HG02642 (cell line): ENCODE results near the gene PWP2.
"Not testable (repeated sequence)": the region's sequence is repeated elsewhere in the genome, so short reads cannot be mapped to it uniquely, and the experiment has no call there.

ENCODE experiments used
- ATAC-seq: cut with Tn5 transposase; IDR thresholded peaks from one replicate; pipeline ENCODE4 v1.9.1; 2021; ENCODE audit warnings: mild to moderate bottlenecking; ENCODE audit not compliant: unreplicated experiment, poor library complexity

The PWP2 gene

DNA sequence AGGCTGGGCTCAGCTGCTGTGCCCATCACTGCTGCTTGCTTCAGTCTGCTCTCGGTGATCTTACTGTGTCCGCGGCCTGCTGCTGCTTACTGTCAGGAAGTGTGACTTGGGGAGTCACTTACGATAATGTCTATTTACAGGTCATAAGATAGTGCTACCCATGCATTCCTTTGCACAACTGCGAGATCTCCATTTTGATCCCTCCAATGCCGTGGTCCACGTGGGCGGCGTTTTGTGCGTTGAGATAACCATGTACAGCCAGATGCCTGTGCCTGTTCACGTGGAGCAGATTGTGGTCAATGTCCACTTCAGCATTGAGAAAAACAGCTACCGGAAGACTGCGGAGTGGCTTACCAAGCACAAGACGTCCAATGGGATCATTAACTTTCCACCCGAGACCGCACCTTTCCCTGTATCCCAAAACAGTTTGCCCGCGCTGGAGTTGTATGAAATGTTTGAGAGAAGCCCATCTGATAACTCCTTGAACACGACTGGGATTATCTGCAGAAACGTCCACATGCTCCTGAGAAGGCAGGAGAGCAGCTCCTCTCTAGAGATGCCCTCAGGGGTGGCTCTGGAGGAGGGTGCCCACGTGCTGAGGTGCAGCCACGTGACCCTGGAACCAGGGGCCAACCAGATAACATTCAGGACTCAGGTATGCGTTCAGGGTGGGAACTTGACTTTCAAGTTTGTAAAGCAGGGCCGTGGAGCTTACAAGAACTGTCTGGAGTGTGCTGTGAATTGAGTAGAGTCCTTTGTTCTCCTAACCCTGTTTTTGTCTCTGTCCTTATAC, 24.4 kb upstream of the PWP2 start:
- ATAC-seq = no peak

DNA sequence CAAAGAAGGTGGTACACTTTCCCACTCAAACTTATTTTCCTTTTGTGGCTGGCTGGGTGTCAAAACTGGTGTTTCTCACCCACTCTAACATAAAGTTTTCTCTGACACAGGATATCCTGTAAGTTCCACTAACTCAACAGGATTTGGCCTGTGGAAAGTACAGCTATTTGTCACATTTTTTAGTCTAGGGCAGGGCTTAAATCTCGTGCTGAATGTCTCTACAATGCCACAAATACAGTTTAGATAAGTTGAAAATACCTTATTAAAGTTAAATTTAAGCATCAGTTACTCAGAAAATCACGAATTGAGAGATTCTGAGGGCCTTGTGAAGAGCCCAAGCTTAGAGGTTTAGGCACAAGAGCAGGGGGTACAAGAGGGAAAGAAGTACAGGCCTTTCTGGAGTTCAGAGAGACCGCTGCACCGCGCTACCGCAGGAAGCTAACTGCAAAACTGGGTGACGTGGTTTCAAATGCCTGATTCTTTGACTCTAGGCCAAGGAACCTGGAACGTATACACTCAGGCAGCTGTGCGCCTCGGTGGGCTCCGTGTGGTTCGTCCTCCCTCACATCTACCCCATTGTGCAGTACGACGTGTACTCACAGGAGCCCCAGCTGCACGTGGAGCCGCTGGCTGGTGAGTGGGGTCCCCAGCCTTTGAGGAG, 23.4 kb upstream of the PWP2 start:
- no peak for ATAC-seq

DNA sequence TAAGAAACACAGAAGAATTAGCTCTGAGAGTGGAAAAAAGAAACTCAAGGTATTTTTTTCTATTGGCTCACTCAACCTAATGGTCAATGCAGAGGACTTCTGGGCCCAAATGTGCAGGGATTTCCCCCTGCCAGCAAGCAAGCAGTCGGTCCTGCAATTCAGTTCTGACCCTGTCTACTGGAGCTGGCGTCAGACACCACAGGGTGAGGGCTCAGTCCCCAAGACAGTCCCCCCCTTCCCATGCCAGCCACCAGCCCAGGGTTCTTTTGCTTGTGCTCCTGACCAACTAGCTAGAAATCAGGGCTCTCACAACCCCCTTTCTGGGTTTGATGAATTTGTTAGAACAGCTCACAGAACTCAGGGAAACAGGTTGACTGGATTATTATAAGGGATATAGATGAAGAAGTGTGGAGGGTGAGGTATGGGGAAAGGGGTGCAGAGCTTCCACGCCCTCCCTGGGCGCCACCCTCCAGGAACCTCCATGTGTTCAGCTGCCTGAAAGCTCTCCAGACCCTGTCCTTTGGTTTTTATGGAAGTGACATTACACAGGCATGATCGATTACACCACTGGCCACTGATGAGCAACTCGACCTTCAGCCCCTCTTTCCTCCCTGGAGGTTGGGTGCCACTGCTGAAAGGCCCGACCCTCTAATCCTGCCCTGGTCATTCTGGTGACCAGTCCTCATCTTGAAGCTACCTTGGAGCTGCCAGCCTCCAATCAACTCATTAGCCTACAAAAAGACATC, 22.5 kb upstream of the PWP2 start:
- no peak for ATAC-seq

DNA sequence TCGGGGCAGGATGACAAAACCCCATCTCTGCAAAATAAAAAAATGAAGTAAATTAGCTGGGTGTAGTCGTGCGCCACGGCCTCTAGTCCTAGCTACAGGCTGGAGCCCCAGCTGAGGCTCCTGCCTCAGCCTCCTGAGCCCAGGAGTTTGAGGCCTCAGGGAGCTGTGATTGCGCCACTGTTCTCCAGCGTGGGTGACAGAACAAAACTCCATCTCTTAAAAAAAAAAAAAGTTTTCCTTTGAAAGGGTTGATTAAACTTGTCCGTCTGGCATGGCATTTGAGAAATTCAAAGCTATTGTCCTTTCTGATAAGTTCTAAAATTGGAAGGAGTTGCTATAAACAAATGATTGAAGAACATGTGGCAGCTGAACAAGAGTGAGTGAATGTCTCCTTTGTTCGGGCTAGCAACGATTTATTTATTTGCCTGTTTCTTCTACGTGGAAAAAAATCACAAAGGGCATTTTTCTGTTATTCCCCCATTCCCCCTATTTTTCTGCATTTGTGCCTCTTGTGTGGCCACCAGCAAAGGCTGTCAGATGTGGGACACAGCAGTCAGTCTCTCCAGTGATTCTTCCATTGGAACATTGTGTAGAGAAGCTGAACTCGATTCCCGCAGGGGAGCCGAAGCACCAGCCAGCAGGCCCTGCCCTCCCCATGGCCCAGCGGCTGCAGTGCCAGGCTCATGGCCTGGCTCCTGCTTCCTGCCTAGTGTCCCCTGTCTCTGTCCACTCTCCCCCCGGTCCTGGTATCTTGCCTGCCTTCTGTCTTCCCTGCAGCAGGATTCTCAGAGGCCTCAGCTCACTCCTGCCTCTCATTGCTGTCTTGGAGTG, 21.5 kb upstream of the PWP2 start:
- ATAC-seq = no peak

DNA sequence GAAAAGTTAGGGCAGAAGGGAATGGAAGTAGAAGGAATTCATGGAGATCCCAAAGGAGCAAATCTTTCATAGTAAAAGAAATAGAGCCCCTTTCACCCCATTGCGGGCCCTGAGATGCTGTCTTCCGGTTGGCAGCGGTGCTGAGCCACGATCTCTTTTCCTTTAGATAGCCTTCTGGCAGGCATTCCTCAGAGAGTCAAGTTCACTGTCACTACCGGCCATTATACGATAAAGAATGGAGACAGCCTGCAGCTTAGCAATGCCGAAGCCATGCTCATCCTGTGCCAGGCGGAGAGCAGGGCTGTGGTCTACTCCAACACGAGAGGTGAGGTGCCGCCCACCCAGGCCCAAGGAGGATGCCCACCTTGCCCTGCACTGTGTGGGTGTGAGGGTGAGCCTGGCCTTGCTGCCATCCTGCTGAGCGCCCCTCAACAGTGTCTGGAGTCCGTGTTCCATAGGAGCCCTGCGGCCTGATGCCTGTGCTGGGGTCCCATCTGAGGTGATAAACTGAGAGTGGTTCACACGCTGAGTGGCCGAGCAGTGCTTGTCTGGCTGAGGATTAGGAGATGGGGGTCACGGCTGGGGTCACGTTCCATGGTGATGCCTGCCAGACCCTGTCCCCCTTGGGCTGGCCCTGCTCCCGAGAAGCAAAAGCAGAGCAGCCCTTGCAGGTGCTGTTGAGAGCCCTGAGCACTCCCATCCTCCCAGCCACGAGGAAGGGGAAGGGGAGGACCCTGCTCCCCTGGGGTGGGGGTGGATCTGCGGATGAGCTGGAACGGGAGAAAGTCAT, 20.4 kb upstream of the PWP2 start:
- no peak for ATAC-seq

DNA sequence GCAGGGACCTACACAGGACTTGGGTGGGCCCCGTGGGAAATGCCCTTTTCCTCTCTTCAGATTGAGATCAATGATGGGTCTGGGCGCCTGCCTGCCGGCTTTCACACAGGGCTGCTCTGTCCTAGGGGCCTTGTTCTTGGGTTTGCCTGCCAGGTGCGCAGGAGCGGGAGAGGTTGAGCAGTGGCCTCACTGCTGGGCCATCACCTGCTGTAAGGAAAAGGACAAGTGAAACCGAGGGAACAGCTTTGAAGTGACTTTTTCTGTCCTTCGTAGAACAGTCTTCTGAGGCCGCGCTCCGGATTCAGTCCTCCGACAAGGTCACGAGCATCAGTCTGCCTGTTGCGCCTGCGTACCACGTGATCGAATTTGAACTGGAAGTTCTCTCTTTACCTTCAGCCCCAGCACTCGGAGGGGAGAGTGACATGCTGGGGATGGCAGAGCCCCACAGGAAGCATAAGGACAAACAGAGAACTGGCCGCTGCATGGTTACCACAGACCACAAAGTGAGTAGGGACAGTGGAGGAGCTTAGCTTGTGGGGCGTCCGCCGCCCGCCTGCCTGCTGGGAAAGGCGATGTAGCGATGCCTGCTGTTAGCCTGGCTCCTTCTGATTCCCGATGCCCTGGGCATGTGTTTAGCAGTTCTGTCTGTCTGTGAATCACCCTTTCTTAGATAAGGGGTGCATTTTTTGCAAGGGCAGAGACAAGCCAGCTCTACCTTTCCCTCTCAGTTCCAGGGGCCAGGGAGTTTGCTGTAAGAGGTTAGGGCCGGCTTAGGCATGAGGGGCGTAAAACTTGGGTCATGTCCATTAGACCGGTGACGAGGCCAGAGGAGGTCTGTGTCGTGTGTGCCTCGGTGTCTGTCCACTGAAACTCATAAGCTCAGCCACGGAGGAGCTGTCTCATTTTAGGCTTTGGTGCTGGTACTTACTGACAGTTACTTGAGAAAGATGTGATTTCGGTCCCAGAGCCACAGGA, 19.5 kb upstream of the PWP2 start:
- no peak for ATAC-seq

DNA sequence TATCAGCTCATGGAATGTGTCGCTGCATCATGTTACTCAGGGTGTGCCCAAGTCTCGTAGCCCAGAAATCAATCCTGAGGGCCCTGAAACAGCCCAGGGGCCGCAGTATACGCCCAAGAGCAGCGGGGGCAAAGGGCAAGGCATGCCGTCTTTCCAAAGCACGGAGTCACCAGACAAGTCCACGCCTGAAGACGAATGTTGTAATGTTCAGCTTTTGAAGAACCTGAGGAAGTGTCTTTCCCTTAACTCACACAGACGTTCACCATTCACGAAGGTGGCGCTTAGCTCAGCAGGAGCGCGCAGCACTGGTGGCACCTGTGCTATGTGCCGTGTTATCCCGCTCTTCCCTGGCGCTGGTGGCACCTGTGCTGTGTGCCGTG, 18.8 kb upstream of the PWP2 start:
- ATAC-seq = no peak

DNA sequence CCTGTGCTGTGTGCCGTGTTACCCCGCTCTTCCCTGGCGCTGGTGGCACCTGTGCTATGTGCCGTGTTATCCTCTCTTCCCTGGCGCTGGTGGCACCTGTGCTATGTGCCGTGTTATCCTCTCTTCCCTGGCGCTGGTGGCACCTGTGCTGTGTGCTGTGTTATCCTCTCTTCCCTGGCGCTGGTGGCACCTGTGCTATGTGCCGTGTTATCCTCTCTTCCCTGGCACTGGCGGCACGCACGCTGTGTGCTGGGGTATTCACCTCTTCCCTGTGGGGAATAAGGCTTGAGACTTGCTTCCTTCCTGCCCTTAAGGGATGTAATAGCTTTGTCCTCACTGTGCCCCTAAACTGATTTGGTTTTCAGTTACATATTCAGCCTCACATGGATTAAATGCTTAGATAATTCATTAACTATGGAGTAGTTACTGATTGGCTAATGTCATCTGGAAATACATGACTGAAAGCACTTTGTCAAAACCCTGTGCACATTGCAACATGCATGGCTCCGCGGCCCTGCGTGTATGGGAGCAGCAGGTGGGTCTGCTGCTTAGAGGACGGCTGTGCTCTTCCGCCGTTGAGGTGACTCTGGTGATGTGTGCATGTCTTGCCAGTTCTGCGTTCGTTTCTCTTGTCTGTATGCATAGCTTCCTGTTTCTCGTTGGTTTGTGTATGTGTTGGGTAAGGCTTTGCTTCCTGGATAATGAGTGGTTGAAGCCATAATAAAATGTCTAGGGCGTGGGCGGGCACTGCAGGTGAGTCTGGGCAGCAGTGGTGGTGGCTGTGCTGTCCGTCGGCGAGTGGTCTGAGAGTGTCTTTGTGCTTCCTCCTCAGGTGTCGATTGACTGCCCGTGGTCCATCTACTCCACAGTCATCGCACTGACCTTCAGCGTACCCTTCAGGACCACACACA, 17.9 kb upstream of the PWP2 start:
- ATAC-seq = no peak

DNA sequence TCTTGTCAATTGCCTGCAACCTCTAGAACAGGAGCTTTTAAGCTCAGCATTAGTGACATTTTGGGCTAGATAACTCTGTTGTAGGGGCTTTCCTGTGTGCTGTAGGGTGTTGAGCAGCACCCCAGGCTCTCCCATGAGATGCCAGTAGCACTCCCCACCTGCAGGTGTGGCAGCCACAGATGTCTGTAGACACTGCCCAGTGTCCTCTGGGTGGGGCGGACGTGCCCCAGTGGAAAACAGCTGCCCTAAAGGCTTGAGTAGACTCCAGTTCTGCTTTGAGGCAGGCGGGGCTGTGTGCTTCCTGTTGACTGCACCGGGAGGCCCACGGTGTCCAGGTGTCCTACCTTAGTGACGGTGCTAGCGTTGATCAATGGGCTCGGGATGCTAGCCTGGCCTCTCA, 16.9 kb upstream of the PWP2 start:
- ATAC-seq = no peak

DNA sequence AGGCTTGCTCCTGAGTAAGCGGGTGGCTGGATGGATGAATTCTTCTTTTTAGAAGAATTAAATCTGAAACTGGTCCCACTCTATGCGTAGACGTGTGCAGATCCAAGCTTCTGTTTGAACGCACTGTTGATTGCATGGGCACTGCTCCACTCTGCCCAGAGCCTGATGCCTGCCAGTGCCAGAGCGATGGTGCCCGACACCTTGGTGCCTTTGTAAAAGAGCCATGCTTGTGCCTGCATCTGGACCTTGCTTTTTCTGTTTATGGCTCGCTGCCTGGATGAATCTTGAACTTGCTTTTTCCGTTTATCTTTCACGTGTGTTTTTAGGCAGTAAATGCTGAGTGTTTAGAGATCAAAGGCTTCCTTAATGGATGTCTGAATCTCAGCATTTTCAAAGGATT, 15.0 kb upstream of the PWP2 start:
- ATAC-seq = no peak

DNA sequence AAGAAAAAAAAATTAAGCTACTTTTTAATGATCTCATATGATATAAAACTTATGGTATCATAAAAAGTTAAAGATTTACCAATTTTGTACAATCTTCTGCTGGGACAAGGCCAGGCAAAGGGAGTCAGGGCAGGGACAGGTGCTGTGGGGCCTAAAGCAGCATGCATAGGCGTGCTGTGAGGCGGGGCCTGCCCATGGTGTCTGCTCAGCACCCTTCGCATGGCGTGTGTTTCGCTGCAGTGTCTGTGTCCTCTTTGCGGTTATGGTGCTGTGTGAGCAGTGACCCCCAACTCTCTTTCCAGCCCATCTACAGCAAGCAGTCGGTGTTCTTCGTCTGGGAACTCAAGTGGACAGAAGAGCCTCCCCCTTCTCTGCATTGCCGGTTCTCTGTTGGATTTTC, 13.4 kb upstream of the PWP2 start:
- ATAC-seq = no peak

DNA sequence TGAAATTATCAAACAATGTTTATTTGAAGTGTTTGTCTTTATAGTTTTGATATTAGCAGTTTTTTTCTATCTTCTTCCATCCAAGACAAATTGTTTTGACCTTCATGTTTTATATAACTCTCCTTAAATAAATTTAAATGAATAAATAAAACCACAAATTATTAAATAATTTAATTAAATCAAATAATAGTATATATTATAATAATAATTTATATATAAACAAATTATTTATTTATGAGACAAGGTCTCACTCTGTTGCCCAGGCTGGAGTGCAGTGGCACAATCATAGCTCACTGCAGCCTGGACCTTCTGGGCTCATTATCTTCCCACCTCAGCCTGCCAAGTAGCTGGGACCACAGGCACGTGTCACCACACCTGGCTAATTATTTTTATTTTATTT, 12.4 kb upstream of the PWP2 start:
- no peak for ATAC-seq

DNA sequence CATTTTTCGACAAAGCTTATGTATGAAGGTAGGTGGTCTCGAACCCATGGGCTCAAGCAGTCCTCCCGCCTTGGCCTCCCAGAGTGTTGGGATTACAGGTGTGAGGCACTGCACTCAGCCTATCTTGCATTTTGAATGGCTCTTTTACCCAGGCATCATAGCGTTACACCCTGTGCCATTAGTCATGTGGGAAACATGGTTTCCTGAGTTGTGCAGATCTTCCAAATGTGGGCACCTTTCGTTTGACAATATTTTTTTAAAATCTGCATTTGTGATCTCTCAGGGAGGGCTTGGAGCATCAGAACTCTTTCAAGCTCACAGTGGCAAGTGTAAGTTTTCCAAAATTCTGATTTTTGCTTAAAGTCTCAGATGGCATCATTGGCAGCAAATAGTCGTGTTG, 8.7 kb upstream of the PWP2 start:
- ATAC-seq = not testable (repeated sequence)

DNA sequence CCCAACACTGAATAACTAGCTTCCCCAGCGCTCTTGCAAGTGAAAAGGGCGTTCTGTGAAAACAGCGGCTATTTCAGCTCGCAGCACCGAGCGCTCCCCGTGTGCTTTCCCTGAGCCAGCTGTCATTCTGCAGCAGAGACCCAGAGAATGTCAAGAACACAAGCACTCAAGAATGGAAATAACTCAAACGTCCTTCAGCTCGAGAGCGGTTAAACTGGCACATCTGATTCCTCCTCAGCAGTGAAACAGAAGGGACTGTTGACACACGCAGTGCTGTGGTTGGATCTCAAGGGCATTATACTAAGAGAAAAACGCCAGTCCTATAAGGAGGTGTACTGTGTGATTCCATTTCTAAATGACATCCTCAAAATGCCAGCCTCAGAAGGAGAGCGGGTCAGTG, 8.2 kb upstream of the PWP2 start:
- ATAC-seq = not testable (repeated sequence)

DNA sequence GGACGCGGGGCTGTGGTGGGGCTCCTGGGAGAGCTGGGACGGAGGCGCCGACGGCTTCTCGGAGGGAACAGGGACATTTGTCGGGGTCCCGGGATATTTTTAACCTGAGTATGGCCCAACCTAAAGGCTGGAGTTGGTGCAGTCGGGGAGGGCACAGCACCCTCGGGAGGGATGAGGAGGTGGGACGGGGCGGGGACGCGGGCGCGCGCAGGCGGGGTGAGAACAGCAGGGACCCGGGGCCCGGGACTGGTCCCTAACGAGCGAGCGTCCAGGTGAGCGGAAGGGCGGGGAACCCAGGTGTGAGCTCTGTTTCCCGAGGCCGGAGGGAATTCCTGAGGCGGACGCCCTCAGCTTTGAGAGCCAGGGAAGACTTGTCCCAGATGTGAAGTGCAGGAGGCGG, 390 bp downstream of the PWP2 start:
- ATAC-seq = peak; percentile 28

DNA sequence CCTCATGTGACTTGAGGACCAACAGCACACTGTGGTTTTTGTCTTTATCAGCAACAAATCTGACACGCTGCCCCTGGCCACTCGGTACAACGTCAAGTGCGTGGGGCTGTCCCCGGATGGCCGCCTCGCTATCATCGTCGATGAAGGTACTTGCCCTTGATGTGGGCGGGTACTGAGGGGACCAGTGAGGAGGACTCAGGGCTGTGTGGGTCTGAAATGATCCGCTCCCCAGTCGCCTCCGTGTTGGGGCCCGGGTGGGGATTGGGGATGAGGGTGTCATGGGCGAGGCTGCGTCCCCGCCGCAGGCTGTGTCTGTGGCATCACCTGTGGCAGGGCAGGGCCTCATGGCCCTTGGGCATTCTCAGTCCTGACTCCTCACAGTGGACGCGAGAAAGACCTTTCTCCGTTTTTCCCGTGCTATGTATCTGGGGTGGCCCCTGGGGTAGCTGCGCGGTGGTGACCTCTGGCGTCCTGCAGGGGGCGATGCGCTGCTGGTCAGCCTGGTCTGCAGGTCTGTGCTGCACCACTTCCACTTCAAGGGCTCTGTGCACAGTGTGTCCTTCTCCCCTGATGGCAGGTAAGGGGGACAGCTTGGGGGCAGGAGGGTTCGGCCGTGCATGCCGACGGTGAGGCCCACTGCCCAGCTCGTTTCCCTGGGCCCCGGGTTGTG, 6.6 kb downstream of the PWP2 start:
- ATAC-seq = not testable (repeated sequence)

DNA sequence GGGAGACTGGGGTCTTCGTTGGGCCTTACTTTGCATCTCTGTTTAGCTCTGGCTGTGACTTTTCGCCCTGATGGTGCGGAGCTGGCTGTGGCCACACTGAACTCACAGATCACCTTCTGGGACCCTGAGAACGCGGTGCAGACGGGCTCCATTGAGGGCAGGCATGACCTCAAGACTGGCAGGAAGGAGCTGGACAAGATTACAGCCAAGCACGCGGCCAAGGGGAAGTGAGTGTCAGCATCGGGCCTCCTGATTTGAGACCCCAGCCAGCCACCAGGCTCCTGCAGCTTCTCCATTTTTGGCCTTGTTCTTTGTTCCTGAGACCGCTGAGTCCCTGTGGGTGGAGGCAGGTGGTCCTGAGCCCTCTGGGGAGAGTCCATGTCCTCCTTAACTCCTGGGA, 14.9 kb downstream of the PWP2 start:
- ATAC-seq = not testable (repeated sequence)
